Measurements from ENCODE around the gene ANKFN1. TPM values are rescaled to one million over a fixed set of nuclear protein-coding genes. Genes with fewer than 3 reads are reported as not detected.

ANKFN1 gene
- 10 to 100 TPM in 1 of 3 donors, 1 to 10 TPM in 2; 4.1 to 12.8 (median 5.6) TPM for total RNA-seq

DNA sequence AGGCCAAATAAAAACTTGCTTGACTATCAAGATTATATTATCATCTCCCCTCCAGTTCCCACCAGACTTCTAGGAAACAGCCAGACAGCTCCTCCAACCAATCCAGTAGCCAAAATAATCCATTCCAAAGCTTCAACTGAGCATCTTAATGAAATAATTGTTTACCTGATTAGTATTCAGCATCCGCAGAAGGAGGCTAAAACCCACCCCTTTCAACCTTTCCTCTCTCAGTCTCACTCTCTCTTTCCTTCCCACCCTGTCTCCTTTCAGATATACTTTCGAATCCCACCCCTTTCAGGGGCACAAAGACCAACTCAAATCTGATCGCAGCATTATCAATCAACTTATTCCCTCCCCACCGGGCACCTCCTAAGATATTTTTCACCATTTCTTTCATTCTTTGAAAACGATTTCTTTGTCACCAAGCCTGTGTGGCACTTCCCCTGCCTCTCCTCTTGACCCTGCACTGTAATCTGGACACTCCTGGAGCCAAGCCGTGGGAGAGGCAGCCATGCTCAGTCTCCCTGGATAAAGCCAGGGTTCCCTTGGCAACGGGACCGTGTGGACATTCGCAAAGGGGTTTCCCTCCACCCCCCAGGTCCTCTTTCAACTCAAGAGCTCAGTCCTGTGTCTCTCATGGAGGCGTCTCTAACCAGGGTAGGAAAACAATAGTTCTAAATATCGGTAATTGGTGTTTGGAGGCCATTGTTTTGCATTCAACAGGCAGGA is at the start of gene ANKFN1:
TSS of gene ANKFN1 (plus strand) at position 602 of the 729 bp plus-strand sequence. CDS start 59,193 bp downstream, outside the sequence.
- Histone ChIP-seq H3K36me3 (no peaks in the 10 kb centered on the region), H3K4me3 (no peak within 1 kb of the TSS), H3K27me3 (no peaks in the 10 kb centered on the region), H3K9me3 (no peaks in the 10 kb centered on the region), H3K4me1 (no peaks in the 10 kb centered on the region), H3K27ac (no peak within 1 kb of the TSS)
- TF ChIP-seq POLR2AphosphoS5 (IDR thresholded peaks at IDR 0.05) = no peak
- TF ChIP-seq POLR2A (IDR thresholded peaks at IDR 0.05) = no peak
- TF ChIP-seq CTCF (IDR thresholded peaks at IDR 0.05) = no peak
- DNase-seq (ENCODE audit: low spot score in 2 of 2) = no peak
- intact Hi-C loops (cut with DNase I; ENCODE audit: low total_unique reads) = no loop called here

DNA sequence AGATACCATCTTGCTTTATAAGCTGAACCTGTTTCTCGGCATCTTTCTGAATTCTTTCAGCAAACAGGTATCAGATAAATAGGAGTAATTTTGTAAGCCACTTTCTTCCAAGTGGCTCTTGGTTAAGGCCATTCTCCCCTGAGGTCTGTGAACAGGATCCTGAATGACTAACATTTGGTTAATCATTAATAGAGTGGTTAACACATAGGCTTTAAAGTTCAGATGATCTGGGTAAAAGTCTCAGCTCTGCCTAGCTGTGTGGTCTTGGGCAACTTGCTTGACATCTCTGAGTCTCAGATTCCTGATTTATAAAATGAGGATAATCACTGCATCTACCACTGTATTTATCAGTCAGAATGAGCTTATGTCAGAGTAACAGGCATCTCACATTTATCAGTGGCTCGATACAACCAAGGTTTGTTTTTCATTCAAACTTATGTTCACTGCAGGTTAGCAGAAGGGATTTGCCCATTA is 44.4 kb upstream of the ANKFN1 start:
- Histone ChIP-seq H3K27ac (no peak overlapping the region), H3K4me3 (no peak overlapping the region), H3K4me1 (no peaks in the 10 kb centered on the region), H3K9me3 (no peaks in the 10 kb centered on the region), H3K36me3 (no peaks in the 10 kb centered on the region), H3K27me3 (no peaks in the 10 kb centered on the region)
- no peak for DNase-seq (ENCODE audit: low spot score in 2 of 2)
- TF ChIP-seq POLR2AphosphoS5 (IDR thresholded peaks at IDR 0.05) (no peak), POLR2A (IDR thresholded peaks at IDR 0.05) (no peak), CTCF (IDR thresholded peaks at IDR 0.05) (no peak)
- intact Hi-C loops (cut with DNase I; ENCODE audit: low total_unique reads) = no loop called here

DNA sequence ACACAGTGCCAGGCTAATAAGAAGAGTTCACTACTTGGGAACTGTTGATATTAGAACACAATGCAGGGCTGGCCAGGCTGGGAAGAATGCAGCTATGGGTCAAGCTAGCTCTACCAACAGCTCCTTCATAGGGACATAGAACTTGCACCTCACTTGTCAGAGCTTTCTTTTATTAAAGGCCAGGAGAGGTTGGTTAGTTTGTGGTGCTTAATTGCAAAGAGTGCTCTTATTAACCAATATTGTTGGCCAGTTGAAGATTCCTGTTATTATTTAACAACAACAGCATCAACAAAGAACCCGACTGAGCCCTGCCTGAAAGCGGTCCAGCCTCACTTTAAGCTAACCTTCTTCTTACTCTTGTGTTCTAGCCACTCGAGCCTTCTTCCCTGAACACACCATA is 43.4 kb upstream of the ANKFN1 start:
- H3K4me3 ChIP-seq = no peak overlapping the region
- TF ChIP-seq CTCF (IDR thresholded peaks at IDR 0.05) = no peak
- no peak for TF ChIP-seq POLR2A (IDR thresholded peaks at IDR 0.05)
- TF ChIP-seq POLR2AphosphoS5 (IDR thresholded peaks at IDR 0.05) = no peak

DNA sequence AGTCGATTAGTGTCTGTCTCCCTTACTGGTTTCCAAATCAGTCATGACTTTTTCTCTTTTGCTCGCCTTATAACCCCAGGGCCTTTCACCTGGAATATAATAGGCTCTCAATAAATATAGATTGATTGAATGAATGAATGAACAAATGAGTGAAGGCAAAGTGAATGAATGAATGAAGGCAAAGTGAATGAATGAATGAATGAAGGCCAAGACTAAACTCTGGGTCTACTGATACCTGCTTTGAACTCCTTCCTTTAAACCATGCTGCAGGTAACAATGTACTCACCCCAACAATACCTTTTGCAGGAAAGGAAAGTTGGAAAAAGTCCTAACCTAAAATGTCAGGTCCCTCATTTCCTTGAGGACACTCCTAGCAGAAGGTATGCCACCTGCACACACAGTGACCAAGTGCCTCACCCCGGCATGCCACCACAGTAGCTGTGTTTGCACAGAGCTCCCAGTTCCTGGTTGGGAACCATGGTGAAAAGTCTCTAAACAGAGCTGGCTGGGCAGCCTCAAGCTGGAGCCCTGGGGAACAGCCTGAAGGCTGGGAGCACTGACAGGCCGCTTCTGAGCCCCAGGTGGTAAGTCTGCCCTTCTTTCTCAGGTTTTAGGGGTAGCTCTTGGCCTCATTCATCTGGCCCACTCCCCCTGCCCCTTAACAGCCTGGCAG is 42.7 kb upstream of the ANKFN1 start:
- Histone ChIP-seq H3K36me3 (no peaks in the 10 kb centered on the region), H3K27ac (peak overlapping the region; percentile 34 to 77), H3K27me3 (no peaks in the 10 kb centered on the region), H3K9me3 (no peaks in the 10 kb centered on the region), H3K4me1 (no peaks in the 10 kb centered on the region), H3K4me3 (no peak overlapping the region)
- DNase-seq (ENCODE audit: low spot score in 2 of 2) = peak; percentile 33 to 53
- no peak for TF ChIP-seq CTCF (IDR thresholded peaks at IDR 0.05)
- no peak for TF ChIP-seq POLR2A (IDR thresholded peaks at IDR 0.05)
- no peak for TF ChIP-seq POLR2AphosphoS5 (IDR thresholded peaks at IDR 0.05)
- intact Hi-C loops (cut with DNase I; ENCODE audit: low total_unique reads) = no loop called here

More for the DNA sequence above, 43.4 kb upstream of the ANKFN1 start:
- Histone ChIP-seq H3K27me3 (no peaks in the 10 kb centered on the region), H3K4me1 (no peaks in the 10 kb centered on the region), H3K27ac (no peak overlapping the region), H3K9me3 (no peaks in the 10 kb centered on the region), H3K36me3 (no peaks in the 10 kb centered on the region)
- no peak for DNase-seq (ENCODE audit: low spot score in 2 of 2)
- intact Hi-C loops (cut with DNase I; ENCODE audit: low total_unique reads) = no loop called here

Measured in breast epithelium (tissue), 4 donors.